NOMO-1 treated with DMSO at 0.1 percent for 48 hours (cell line): ENCODE results near the gene PIK3AP1.
"Not testable (repeated sequence)": the region's sequence is repeated elsewhere in the genome, so short reads cannot be mapped to it uniquely, and the experiment has no call there.

Source experiments
- DNase-seq: peaks from one replicate; lab custom pipeline; 2025; ENCODE audit not compliant: unreplicated experiment; lab: John Stamatoyannopoulos, UW

Gene PIK3AP1

GRCh38 chr10:96585736-96586418 lies 134.4 kb downstream of the PIK3AP1 start:
- peak; percentile 42 for DNase-seq

- DNase-seq: no peak
Measured at GRCh38 chr10:96584474-96584873, 135.8 kb downstream of the PIK3AP1 start.

GRCh38 chr10:96584035-96584434 lies 136.3 kb downstream of the PIK3AP1 start:
- DNase-seq: peak; percentile 22

- DNase-seq: no peak
Measured at GRCh38 chr10:96579133-96579532, 141.2 kb downstream of the PIK3AP1 start.

- no peak for DNase-seq
Measured at GRCh38 chr10:96578633-96579032, 141.7 kb downstream of the PIK3AP1 start.

GRCh38 chr10:96578022-96578421 lies 142.3 kb downstream of the PIK3AP1 start:
- DNase-seq: no peak

- no peak for DNase-seq
Measured at GRCh38 chr10:96577069-96577468, 143.2 kb downstream of the PIK3AP1 start.

- peak; percentile 35 for DNase-seq
Measured at GRCh38 chr10:96576277-96576980, 143.9 kb downstream of the PIK3AP1 start.

- DNase-seq: not testable (repeated sequence)
Measured at GRCh38 chr10:96574564-96574963, 145.8 kb downstream of the PIK3AP1 start.

GRCh38 chr10:96573036-96573435 lies 147.3 kb downstream of the PIK3AP1 start:
- no peak for DNase-seq

- no peak for DNase-seq
Measured at GRCh38 chr10:96570983-96571964, 149.0 kb downstream of the PIK3AP1 start.

- DNase-seq: no peak
Measured at GRCh38 chr10:96570511-96570910, 149.8 kb downstream of the PIK3AP1 start.

- DNase-seq: no peak
Measured at GRCh38 chr10:96568402-96568801, 151.9 kb downstream of the PIK3AP1 start.

- no peak for DNase-seq
Measured at GRCh38 chr10:96565774-96566173, 154.5 kb downstream of the PIK3AP1 start.

GRCh38 chr10:96560966-96561887 lies 159.1 kb downstream of the PIK3AP1 start:
- DNase-seq: no peak

- DNase-seq: no peak
Measured at GRCh38 chr10:96560489-96560888, 159.8 kb downstream of the PIK3AP1 start.

GRCh38 chr10:96556003-96556402 lies 164.3 kb downstream of the PIK3AP1 start:
- peak; percentile 14 for DNase-seq

GRCh38 chr10:96555330-96555729 lies 165.0 kb downstream of the PIK3AP1 start:
- no peak for DNase-seq

- DNase-seq: no peak
Measured at GRCh38 chr10:96548589-96548988, 171.7 kb downstream of the PIK3AP1 start.

- DNase-seq: not testable (repeated sequence)
Measured at GRCh38 chr10:96545558-96545957, 174.8 kb downstream of the PIK3AP1 start.
